ENCODE results near the gene TMEM240.
"Not testable (repeated sequence)": the region's sequence is repeated elsewhere in the genome, so short reads cannot be mapped to it uniquely, and the experiment has no call there.

Gene TMEM240

GRCh38 chr1:1522536-1522935 lies 17.9 kb downstream of the TMEM240 start:
- not testable (repeated sequence) for DNase-seq

- no peak for DNase-seq
These were observed 19.1 kb downstream of the TMEM240 start for GRCh38 chr1:1521331-1521730.

DNA sequence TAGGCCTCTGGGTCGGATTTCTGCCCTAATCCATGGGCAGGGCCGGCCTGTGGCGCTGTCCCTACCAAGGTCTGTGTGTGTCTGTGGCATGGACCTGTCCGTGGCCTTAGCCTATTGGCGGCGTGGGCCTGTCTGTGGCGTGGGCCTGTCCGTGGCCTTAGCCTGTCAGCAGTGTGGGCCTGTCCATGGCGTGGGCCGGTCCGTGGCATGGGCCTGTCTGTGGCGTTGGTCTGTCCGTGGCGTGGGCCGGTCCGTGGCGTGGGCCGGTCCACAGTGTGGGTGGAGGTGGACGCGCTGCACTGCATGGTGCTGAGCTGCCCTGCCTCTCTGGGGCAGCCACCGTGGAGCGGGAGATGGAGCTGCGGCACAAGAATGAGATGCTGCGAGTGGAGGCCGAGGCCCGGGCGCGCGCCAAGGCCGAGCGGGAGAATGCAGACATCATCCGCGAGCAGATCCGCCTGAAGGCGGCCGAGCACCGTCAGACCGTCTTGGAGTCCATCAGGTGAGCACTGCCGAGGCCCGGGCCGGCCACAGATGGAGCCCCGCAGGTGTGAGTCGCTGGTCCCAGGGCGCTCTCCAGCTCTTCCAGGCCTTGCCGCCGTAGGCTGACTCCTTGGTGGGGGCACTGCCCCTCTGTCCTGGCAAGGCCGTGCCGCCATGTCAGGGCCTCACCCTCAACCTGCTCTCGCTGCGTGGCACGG lies 20.5 kb downstream of the TMEM240 start:
- not testable (repeated sequence) for DNase-seq

DNA sequence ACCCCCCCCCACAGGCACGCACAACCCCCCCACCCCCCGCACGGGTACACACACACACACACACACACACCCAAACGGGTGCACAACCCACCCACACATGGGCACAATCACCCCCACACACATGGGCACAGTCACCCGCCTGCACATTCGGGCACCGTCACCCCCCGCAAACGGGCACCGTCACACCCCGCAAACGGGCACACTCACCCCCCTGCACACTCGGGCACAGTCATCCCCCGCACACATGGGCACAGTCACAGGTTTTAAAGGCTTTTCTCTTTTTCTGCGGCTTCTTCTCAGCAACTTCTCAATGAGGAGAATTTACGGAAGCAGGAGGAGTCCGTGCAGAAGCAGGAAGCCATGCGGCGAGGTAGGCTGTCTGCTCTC lies 21.8 kb downstream of the TMEM240 start:
- not testable (repeated sequence) for DNase-seq

DNA sequence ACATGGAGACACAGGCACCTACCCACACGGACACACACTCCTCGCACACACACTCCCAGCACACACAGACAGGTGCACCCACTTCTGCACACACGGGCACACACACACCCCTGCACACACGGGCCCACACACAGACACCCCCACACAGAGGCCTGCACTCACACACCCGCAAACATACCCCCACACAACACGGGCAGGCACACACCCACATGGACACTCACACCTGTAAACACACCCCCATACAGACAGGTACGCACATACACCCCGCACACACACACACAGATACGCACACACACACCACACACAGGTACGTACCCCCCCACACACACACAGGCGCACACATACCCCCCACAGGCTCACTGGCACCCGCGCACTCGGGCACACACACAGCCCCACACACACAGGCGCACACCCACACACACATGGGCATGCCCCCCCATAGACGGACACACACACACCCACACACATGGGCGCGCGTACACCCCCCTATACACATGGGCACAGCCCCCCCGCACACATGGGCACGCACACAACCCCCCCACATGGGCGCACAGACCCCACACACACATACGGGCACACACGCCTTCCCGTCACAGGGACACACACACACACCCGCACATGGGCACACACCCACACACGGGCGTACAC lies 22.3 kb downstream of the TMEM240 start:
- no peak for DNase-seq

- not testable (repeated sequence) for DNase-seq
These were observed 23.5 kb downstream of the TMEM240 start for GRCh38 chr1:1516923-1517322.

DNA sequence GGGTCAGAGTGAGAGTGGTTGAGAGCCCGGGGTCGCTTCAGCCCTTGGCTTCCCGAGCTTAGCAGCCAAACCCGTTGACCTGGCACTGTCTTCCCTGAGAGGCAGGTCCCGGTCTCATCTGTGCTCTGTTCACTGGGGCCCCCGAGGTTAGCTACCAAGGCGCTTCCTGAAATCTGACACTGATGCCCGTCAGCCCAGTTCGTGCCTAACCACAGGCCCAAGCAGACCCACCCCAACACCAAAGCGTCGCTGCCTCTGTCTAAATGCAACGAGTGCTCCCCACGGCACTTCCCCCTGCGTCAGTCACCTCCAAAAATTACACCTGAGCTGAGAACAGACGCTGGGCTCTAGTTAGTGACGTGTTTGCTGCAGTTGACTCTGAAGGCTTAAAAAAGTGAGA lies 26.0 kb downstream of the TMEM240 start:
- not testable (repeated sequence) for DNase-seq

DNA sequence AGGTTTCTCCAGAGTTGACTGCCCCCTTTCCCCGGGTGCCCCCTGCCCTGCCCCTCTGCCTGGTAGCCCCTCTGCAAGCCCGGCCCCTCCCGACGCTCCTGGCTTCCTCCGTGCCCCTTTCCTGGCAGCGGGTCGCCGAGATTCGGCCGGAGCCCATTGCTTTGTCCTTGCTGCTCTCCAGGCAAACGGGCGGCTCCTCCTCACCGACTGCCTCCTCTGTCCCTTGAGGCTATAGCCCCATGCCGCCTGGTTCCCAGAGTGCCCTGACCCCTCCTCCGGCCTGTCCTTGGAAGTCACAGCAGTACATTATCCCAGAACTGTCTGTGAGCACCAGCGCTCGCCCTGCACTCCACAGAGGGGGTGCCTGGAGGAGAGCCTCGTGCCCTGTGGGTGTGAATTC lies 26.7 kb downstream of the TMEM240 start:
- not testable (repeated sequence) for DNase-seq

DNA sequence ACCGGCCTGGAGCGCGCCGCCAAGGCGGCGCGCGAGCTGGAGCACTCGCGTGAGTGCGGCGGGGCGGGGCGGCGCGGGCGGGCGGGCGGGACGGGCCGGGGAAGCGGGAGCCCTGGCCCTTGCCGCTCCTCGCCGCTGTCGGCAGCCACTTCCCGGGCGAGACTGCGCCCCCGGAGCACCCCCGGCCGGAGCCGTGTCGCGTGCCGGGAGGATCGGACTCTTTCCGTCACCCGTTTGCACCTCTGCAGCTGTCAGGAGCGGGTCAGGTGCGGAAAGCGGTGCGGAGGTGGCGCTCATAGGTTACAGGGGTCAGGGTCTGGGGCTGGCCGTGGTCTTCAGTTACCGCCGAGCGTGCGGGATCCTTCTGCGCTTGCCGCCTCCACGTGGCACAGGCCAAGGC lies 28.0 kb downstream of the TMEM240 start:
- DNase-seq = peak; percentile 16

DNA sequence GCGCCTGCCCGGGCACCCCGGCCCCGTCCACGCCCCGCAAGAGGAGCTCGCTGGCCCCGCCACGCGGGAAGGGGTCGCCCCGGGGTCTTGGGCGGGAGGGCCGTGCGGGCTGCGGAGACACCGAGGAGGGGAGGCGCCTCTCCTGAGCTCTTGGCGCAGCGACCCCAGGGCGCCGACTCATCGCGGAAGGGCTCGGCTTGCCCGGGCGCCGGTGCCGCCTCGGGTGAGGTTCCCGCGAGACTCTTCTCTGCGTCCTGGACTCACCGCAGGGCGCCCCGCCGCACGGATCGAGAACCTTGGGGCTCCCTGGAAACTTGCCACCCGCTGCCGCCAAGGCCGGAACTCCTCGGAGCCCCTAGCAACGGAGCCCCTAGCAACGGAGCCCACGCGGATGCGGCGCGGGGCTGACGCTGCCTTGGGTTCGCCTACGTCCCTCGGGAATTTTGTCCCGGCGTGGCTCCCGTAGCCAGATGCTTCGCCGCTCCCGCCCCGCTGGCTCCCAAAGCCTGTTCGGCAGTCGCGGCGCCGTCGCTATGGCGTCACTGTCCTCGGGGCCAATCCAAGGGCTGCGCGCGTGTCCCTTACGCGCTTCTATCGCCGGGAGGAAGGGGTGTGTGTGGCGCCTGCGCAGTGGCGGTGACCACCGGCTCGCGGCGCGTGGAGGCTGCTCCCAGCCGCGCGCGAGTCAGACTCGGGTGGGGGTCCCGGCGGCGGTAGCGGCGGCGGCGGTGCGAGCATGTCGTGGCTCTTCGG lies 28.7 kb downstream of the TMEM240 start, which contains the start of gene ATAD3A:
Gene ATAD3A (plus strand): TSS at position 630 of the 753 bp plus-strand sequence. CDS start 107 bp downstream, at position 737.
- DNase-seq = peak; percentile 97

DNA sequence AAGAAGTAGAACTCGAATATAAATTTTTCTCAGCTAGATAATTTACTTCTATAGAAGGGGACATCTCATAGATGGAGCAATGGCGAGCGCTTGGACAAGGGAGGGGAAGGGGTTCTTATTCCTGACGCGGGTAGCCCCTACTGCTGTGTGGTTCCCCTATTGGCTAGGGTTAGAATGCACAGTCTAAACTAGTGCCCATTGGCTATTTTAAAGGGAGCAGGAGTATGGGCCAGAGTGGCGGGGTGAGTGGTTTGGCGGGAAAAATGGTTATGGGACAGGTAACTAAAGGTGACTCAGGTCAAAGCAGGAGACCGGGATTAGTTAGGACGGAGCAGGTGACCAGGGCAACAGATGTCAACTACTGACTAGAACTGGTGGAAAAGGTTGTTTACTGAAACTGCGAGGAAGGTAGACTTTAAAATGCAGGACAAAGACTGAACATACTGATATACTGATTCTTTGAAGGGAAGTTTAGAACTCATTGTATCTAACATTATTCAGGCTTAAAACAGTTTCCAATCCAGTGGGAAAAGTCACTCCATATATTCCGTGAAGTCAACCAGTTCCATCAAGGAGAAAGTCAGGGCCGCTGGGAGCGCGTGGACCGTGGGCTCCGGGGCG lies 29.4 kb downstream of the TMEM240 start:
- no peak for DNase-seq

DNA sequence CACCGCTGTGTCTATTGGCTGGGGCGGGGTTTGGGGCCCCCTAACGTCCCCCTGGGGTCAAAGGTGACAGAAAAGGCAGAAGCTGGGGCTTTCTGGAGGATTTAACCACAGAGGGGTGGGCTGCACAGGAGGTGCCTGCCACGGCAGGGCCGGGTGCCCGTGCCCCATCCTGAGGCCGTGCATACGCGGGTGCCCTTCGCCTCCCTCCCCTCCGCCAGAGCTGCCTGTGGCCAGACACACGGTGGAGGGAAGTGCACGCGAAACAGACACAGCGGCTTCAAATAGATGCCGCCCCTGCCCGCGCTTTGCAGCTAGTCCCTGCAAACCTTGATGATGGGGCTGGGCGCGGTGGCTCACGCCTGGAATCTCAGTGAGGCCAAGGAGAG lies 31.0 kb downstream of the TMEM240 start:
- DNase-seq = not testable (repeated sequence)

DNA sequence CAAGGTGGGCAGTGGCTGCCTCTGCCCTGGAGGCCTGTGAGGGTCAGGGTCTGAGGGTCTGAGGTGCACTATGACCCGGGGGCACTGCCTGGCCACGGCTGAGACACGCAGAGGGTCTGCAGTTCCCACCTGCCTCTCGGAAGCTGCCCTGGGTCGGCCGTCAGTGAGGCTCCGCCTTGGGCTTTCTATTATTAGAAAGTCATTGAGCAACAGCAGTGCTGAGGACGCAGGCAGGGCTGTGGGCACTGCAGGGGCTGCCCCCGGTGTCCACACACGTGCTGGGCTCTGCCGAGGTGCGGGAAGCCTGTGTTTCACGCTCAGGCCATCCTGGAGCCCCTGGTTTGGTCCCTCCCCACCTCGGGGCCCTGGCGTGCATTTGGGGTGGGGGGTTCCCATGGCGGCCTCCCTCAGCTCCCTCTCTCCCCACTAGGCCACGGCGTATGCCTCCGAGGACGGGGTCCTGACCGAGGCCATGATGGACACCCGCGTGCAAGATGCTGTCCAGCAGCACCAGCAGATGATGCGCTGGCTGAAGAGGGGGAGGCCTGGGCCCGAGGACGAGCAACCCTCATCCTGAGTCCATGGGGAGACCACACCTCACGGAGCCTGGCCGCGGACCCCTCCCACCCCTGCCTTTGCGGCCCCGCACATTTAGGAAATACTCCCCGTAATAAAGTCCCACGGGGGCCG lies 31.5 kb downstream of the TMEM240 start:
- not testable (repeated sequence) for DNase-seq

GRCh38 chr1:1507305-1507704 lies 33.1 kb downstream of the TMEM240 start:
- DNase-seq = no peak

DNA sequence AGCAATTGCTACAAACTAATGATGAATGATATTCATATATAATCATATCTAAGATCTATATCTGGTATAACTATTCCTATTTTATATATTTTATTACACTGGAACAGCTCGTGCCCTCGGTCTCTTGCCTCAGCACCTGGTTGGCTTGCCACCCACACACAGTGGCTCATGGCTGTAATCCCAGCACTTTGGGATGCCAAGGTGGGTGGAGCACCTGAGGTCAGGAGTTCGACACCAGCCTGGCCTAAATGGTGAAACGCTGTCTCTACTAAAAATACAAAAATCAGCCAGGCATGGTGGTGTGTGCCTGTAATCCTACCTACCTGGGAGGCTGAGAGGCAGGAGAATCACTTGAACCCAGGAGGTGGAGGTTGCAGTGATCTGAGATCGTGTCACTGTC lies 34.6 kb downstream of the TMEM240 start:
- not testable (repeated sequence) for DNase-seq

GRCh38 chr1:1505366-1505798 lies 35.0 kb downstream of the TMEM240 start:
- not testable (repeated sequence) for DNase-seq

DNA sequence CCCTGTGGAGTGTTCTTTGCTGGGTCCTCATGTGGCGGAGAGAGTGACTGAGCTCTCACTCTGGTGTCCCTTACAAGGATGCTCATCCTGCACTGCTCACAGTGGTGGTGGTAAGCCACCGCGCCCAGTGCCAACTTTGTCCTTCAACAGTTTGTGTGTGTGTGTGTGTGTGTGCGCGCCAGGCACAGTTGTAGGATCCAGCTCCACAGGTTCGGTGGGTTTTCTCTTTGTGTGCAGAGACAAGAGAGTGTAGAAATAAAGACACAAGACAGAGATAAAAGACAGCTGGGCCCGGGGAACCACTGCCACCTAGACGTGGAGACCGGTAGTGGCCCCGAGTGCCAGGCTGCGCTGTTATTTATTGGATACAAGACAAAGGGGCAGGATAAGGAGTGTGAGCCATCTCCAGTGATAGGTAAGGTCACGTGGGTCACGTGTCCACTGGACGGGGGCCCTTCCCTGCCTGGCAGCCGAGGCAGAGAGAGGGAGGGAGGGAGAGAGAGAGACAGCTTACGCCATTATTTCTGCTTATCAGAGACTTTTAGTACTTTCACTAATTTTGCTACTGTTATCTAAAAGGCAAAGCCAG lies 35.6 kb downstream of the TMEM240 start:
- peak; percentile 68 for DNase-seq

DNA sequence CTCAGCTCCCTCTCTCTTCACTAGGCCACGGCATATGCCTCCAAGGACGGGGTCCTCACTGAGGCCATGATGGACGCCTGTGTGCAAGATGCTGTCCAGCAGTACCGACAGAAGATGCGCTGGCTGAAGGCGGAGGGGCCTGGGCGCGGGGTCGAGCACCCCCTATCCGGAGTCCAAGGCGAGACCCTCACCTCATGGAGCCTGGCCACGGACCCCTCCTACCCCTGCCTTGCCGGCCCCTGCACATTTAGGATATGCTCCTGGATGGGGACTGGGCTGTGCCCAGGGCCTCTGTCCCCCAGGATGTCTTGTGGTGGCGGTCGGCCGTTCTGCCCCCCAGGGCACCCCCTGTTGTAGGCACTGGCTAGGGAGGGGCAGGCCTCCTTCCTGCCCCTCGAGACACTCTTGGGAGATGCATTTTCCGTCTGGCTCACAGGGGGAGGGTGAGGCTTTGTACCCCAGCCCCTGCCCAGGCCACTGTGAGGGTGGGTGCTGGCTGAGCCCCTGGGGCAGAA lies 44.9 kb downstream of the TMEM240 start:
- DNase-seq = not testable (repeated sequence)

DNA sequence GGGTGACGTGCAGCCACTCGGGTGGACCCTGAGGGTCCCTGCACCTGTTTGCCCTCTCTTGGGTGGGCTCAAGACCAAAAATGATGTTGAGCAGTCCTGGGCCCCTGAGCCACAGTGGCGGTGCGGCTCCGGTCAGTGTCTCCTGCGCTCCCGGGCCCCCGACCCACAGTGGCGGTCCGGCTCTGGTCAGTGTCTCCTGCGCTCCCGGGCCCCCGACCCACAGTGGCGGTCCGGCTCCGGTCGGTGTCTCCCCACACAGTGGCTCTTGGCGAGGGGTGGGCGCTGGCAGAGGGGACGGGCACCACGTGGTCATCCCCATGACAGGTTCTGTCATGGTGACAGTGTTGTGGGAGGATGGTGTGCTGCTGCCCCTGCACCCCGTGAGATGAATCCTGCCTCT lies 46.1 kb downstream of the TMEM240 start:
- DNase-seq = not testable (repeated sequence)

DNA sequence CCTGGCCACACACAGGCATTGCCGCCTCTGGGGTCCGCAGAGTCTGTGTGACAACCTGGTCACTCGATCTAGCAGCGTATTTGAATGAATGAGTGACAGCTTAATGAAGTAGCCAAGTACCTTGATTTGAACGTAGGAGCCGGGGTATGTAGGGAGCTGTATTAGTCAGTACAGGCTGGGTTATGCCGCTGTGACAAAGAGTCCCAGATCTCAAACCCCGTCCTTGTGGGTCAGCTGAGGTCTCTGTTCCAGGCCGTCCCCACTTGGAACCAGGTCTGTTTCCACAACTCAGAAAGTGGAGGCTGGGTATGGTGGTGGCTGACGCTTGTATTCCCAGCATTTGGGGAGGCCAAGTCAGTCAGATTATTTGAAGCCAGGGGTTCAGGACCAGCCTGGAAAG lies 48.8 kb downstream of the TMEM240 start:
- DNase-seq = no peak

DNA sequence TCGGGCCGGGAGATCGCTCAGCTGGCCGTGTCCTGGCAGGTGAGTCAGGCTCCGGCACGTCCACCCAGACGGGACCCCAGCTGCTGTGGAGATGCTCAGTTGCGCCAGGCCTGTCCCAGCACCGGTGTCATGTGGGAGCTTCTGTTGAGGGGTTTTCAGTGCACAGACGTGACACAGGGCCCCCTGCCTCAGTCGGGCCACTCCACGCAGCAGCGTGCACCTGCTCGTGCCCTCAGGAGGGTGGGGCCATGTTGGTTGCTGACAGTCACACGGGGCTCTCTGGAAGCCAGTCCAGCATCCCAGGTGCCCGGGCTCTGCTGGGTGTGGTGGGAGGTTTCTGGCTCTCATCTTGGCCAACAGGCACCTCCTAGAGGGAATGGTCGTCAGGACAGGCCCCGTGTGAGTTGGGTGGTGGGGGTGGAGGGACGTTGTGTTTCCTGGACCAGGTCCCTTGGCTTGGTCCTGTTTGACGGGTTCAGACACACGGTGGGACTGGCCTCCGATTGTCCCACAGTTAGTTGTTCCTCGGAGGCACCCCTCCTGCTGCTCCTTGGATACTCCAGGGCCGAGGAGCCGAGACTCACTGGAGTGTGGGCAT lies 49.7 kb downstream of the TMEM240 start:
- no peak for DNase-seq

- DNase-seq = no peak
These were observed 50.6 kb downstream of the TMEM240 start for GRCh38 chr1:1489861-1490260.
